ENCODE results near the gene HCFC1.

DNA sequence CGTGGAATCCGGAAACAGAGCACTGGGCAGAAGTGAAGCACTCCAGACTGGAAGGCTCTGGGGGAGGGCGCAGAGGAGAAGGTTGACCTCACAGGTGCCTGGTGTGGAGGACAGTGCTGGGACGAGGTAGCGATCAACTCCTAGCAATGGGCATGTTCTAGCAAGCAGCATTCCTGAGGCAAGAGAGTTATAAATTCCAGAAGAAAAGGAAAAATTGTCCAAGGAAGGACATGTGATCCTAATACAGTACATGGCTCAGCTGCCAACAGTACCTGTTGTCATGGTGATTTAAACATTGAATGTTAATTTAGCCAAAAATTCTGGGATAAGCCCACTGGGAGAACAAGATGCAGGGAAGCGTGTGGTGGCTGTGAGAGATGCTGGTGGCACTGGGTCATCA is 53.7 kb downstream of the HCFC1 start:
- TF ChIP-seq HOXB13 (CRISPR knock-in tag; IDR thresholded peaks at IDR 0.05; ENCODE audit: low read depth) (no peak), MAX (IDR thresholded peaks at IDR 0.05) (no peak), CTCF (IDR thresholded peaks at IDR 0.05) (no peak), RAD21 (conservative IDR thresholded peaks at IDR 0.05 in 1 of 2, IDR thresholded peaks at IDR 0.05 in 1 of 2) (no peak), ESRRA (IDR thresholded peaks at IDR 0.05; ENCODE audit: borderline replicate concordance, low read length) (no peak), MYC (IDR thresholded peaks at IDR 0.05; ENCODE audit: borderline replicate concordance, low read length) (no peak)
- TF ChIP-seq, protein P1, sequence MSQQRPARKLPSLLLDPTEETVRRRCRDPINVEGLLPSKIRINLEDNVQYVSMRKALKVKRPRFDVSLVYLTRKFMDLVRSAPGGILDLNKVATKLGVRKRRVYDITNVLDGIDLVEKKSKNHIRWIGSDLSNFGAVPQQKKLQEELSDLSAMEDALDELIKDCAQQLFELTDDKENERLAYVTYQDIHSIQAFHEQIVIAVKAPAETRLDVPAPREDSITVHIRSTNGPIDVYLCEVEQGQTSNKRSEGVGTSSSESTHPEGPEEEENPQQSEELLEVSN (IDR thresholded peaks at IDR 0.05; ENCODE audit: borderline replicate concordance, low read depth) = no peak

Measured in A549 (cell line).